ENCODE results near the gene SERINC5. TPM values are rescaled to one million over a fixed set of nuclear protein-coding genes. Genes with fewer than 3 reads are reported as not detected.

Gene SERINC5
- total and polyA plus RNA-seq, 2 donors (not counting 3 experiments of a cell fraction or from before 2014, with no cell fraction given) = 3.2 to 10.1 TPM

DNA sequence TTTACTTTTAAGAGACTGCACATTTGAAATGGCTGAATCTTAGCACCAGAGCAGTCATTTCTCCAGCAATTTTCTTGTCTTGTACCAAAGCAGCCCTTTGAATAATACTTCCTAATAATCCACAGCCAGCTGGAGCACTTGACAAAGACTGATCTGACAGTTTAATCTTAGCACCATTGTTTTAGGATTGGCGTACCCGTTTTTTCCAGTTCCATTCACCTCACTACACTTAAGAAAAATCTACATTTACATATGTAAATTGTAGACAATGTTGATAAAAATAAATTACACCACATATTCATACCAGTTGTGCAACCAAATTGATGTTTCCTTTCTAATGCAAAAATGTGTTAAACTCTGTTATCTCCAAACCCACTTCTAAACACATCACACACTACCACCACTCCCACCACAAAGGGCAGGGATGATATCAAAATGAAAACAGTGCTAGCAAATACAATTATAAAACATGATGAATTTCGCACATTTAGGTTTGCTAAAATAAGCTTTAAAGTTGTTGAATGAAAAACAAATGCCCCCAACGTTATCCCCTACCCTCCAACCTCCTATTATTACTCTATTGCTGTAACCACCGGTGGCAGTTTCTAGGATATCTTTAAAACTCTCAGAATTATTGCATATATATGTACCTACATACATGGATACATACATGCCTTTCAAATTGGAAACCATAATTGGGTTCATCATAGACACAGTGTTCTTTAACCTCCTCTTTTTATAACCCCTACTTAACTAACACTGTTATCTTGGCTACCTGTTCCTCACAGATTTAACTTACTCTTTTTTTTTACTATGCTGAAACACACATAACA, 21.5 kb downstream of the SERINC5 start:
- no peak overlapping the region for H3K9ac ChIP-seq (replicated peaks; ENCODE audit: extremely low read depth, insufficient read depth, low read length)
- H3K79me2 ChIP-seq (ENCODE audit: control insufficient read depth, insufficient read depth, low read length) = no peaks in the 10 kb centered on the region
- dilution Hi-C loops (cut with MboI; ENCODE audit: extremely low pct_ligation_motif_present, low sequenced_read_pairs) (no loop called here), intact Hi-C loops (cut with micrococcal nuclease) (no loop called here)
- no peak for DNase-seq (ENCODE audit: low read depth, low spot score)
- TF ChIP-seq POLR2A (IDR thresholded peaks at IDR 0.05; ENCODE audit: low read depth, low read length) = no peak
- no peak for TF ChIP-seq GATA2 (IDR thresholded peaks at IDR 0.05; ENCODE audit: insufficient read depth, insufficient read length, low read depth, low read length)
- TF ChIP-seq, protein P1, sequence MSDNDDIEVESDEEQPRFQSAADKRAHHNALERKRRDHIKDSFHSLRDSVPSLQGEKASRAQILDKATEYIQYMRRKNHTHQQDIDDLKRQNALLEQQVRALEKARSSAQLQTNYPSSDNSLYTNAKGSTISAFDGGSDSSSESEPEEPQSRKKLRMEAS (IDR thresholded peaks at IDR 0.05; ENCODE audit: insufficient read depth, insufficient read length) = no peak
- TF ChIP-seq MYC (IDR thresholded peaks at IDR 0.05; ENCODE audit: low read depth, low read length) = no peak
- TF ChIP-seq EZH2 (IDR thresholded peaks at IDR 0.05; ENCODE audit: borderline replicate concordance, low read depth, low read length, severe bottlenecking) = no peak
- no peak for TF ChIP-seq FOS (IDR thresholded peaks at IDR 0.05; ENCODE audit: borderline replicate concordance, insufficient read depth, low read length)
- TF ChIP-seq JUN (IDR thresholded peaks at IDR 0.05; ENCODE audit: borderline replicate concordance, insufficient read depth, insufficient read length, low read depth) = no peak
- TF ChIP-seq, protein P2, sequence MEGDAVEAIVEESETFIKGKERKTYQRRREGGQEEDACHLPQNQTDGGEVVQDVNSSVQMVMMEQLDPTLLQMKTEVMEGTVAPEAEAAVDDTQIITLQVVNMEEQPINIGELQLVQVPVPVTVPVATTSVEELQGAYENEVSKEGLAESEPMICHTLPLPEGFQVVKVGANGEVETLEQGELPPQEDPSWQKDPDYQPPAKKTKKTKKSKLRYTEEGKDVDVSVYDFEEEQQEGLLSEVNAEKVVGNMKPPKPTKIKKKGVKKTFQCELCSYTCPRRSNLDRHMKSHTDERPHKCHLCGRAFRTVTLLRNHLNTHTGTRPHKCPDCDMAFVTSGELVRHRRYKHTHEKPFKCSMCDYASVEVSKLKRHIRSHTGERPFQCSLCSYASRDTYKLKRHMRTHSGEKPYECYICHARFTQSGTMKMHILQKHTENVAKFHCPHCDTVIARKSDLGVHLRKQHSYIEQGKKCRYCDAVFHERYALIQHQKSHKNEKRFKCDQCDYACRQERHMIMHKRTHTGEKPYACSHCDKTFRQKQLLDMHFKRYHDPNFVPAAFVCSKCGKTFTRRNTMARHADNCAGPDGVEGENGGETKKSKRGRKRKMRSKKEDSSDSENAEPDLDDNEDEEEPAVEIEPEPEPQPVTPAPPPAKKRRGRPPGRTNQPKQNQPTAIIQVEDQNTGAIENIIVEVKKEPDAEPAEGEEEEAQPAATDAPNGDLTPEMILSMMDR (IDR thresholded peaks at IDR 0.05; ENCODE audit: extremely low read depth in 1 of 2, insufficient read depth in 1 of 2, low read depth in 1 of 2, low read length in 2 of 2) = no peak
- no peak for TF ChIP-seq POLR2AphosphoS5 (IDR thresholded peaks at IDR 0.05; ENCODE audit: insufficient read depth, low read depth, low read length)
- no peaks in the 10 kb centered on the region for H3K36me3 ChIP-seq (ENCODE audit: control insufficient read depth in 2 of 2, extremely low read depth in 1 of 2, insufficient read depth in 2 of 2, low read length in 2 of 2)
- H3K4me3 ChIP-seq (replicated peaks in 1 of 3; ENCODE audit: insufficient read depth in 1 of 3, low read depth in 1 of 3, low read length in 3 of 3) = no peak overlapping the region
- H2AFZ ChIP-seq (ENCODE audit: low read depth, low read length) = no peak overlapping the region
- no peak for FAIRE-seq
- ChIA-PET CTCF (interaction anchor here (1.1 kb wide), 1 partner anchor 15 kb away, joined by 3 read pairs; no protein-coding TSS in a partner anchor), POLR2A (no interaction called here)
- H3K4me1 ChIP-seq (ENCODE audit: control insufficient read depth, extremely low read depth, insufficient read depth, low read length) = no peaks in the 10 kb centered on the region
- H3K4me2 ChIP-seq (ENCODE audit: insufficient read depth, low read length) = no peak overlapping the region
- BruUV-seq (replicated peaks) = no TSS peak
- H3K9me1 ChIP-seq (replicated peaks; ENCODE audit: control insufficient read depth, extremely low read depth, insufficient read depth, low read length) = no peaks in the 10 kb centered on the region
- H4K20me1 ChIP-seq (replicated peaks; ENCODE audit: control insufficient read depth, extremely low read depth, insufficient read depth, low read length) = no peaks in the 10 kb centered on the region
- no peaks in the 10 kb centered on the region for H3K27me3 ChIP-seq (ENCODE audit: control insufficient read depth in 2 of 2, insufficient read depth in 2 of 2, low read length in 2 of 2)
- H3K9me3 ChIP-seq (replicated peaks; ENCODE audit: control insufficient read depth, insufficient read depth, low read length) = no peaks in the 10 kb centered on the region
- H3K27ac ChIP-seq (ENCODE audit: insufficient read depth, low read depth, low read length) = no peak overlapping the region

Data from endothelial cell of umbilical vein (primary cell).